OCI-LY1 (cell line): ENCODE measurements around the gene DYNC1I1.

Experiments
- EZH2 ChIP-seq: fragments of 200-600 bp; sonication (generic), shearing (Covaris generic); IDR thresholded peaks from 2 replicates; pipeline ENCODE4 v1.8.0; 2017; ENCODE audit warnings: borderline replicate concordance, mixed run types, mild to moderate bottlenecking, antibody characterized with exemption, low read length, moderate library complexity, mixed read lengths
- TF ChIP-seq, protein P1 (sequence below): fragments of 200-600 bp; sonication (generic), shearing (Covaris generic); IDR thresholded peaks from 2 replicates; pipeline ENCODE4 v1.5.1; 2017; ENCODE audit warnings: mild to moderate bottlenecking, antibody characterized with exemption, low read length, moderate library complexity, mixed read lengths

DNA sequence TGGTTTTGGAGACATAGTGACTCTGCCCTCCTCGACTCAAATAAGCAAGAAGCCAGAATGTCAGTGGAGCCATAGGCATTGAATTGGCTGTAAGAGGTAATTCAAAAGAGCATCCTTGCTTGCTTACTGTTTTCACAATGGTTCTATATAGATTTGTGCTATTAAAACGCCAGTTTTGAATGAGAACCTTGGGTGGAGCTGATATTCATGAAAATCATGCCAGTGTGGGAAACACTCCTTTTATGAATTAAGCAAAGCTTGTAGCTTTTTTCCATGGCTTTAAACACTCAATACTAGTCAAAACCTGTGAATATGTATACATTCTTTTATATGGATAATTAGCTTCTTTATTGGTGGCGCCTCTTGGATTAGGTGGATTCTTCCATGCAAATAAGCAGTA, 297.0 kb downstream of the DYNC1I1 start:
- no peak for TF ChIP-seq EZH2
- TF ChIP-seq, protein P1, sequence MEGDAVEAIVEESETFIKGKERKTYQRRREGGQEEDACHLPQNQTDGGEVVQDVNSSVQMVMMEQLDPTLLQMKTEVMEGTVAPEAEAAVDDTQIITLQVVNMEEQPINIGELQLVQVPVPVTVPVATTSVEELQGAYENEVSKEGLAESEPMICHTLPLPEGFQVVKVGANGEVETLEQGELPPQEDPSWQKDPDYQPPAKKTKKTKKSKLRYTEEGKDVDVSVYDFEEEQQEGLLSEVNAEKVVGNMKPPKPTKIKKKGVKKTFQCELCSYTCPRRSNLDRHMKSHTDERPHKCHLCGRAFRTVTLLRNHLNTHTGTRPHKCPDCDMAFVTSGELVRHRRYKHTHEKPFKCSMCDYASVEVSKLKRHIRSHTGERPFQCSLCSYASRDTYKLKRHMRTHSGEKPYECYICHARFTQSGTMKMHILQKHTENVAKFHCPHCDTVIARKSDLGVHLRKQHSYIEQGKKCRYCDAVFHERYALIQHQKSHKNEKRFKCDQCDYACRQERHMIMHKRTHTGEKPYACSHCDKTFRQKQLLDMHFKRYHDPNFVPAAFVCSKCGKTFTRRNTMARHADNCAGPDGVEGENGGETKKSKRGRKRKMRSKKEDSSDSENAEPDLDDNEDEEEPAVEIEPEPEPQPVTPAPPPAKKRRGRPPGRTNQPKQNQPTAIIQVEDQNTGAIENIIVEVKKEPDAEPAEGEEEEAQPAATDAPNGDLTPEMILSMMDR = no peak
